ENCODE measurements around the gene NTRK1.

- TF ChIP-seq CTCF (conservative IDR thresholded peaks at IDR 0.05) (no peak), EZH2 (IDR thresholded peaks at IDR 0.05; ENCODE audit: low read depth) (no peak; the same call in 1 of the 2 replicates)
Measured at GRCh38 chr1:156858959-156859522, 1.6 kb upstream of the NTRK1 start, which contains the start of gene INSRR.

Data from PC-9 (cell line).